ENCODE data around the gene GEMIN7.

The GEMIN7 gene

GRCh38 chr19:45125975-45126493, 47.0 kb downstream of the GEMIN7 start:
- DNase-seq, result peak in 22 of 56 donors; percentile 3 to 58 (median 14)

GRCh38 chr19:45126654-45127053, 47.6 kb downstream of the GEMIN7 start:
- DNase-seq, result no peak

GRCh38 chr19:45128146-45128545, 49.1 kb downstream of the GEMIN7 start:
- peak in 1 of 56 donors; percentile 17 for DNase-seq

DNA sequence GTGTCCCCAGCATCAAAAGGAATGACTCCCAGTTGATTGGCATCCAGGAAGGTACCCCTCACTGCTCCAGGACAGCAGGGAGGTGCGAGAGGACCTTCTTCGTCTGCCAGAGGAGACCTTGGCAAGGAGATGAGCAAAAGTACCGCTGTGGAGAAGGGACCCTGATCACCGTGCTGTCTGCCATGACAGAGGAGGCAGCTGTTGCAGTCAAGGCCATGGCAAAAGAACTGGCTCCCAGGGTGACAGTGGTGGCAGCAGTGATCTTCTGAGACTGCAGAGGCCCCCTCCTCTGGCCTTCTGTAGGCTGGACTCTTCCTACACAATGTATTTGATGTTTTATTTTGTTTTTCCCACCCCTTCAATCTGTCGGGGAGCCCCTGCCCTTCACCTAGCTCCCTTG, 49.7 kb downstream of the GEMIN7 start:
- DNase-seq, result no peak

- DNase-seq, result no peak
Observed at GRCh38 chr19:45130236-45130635, 51.2 kb downstream of the GEMIN7 start.

GRCh38 chr19:45130888-45131615, 52.0 kb downstream of the GEMIN7 start:
- DNase-seq, result peak in 42 of 56 donors; percentile 8 to 87 (median 60)

DNA sequence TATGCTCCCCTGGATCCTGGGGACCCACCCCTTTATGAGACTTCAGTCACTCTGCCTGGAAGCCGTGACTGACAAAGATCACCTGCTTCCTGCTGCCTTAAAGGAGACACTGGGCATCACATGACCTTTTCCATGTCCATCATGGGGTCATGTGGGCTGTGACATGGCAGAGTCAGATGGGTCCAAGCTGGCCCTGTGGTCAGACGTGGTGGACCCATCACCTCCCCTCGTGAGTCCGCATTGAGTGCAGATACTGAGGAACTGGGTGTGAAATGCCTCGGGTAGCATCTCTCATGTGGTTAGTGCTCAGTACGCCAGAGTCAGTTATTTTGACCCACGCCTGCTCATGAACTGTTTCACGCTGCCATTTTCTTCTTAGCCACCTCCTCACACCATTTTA, 54.6 kb downstream of the GEMIN7 start:
- DNase-seq, result no peak

- DNase-seq, result no peak
Observed at GRCh38 chr19:45135176-45135885, 56.3 kb downstream of the GEMIN7 start.

DNA sequence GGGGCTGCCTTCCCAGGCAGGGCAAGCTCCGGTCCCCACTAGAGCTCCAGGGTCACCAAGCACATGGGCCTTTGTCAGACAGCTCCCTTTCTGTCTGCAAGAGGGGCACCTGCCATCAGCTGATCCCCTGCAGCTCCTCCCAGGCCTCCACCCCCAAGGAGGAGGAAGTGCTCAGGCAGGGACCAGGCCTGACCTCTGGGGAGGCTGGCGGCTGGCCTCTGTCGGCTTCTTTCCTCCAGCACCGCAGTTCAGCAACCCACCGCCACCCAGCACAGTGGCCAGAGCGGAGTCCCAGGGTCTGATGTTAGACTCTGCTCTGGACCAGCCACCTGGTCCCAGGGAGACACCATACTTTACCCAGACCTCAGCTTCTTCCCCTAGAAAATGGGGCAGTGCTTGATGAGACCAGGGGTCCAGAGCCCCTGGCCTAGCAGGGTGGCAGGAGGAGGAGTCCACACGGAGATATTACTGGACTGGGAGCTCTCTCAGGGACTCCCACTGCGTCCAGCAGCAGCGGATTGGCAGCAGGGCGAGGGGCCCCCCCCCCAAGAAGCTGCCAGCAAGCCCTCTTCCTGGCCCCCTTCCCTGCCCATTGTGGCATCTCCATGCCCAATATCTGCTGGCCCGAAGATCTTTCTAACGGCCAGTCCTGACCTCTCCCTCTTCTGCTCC, 57.6 kb downstream of the GEMIN7 start:
- no peak for DNase-seq

DNA sequence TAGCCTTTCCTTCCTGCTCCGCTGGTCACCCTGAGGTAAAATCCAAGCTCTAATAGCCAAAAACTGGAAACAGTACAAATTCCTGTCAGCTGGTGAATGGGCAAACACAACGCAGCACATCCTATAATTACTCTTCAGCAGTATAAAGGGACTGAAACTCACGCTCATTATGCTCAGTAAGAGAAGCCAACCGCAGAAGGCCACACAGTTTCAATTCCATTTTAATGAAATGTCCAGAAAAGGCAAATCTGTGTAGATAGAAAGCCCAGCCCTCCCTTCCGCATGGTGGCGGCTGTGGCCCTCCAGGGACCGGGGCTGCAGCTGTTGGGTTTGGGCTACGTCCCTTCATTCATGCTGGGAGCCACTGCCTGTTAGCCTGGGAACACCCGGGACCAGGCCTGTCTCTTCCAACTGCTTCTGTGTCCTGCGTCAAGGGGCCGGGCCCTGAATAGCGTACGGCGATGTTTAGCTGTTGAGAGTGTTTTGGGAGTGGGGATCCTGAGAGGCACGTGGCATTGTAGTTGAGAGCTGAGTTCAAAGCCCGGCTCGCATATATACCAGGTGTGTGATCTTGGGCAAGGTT, 58.2 kb downstream of the GEMIN7 start:
- DNase-seq, result peak in 21 of 56 donors; percentile 3 to 54 (median 18)

- DNase-seq, result peak in 10 of 56 donors; percentile 6 to 52 (median 17)
Observed at GRCh38 chr19:45138303-45138751, 59.3 kb downstream of the GEMIN7 start.

GRCh38 chr19:45139286-45140143, 60.5 kb downstream of the GEMIN7 start:
- DNase-seq, result no peak

DNA sequence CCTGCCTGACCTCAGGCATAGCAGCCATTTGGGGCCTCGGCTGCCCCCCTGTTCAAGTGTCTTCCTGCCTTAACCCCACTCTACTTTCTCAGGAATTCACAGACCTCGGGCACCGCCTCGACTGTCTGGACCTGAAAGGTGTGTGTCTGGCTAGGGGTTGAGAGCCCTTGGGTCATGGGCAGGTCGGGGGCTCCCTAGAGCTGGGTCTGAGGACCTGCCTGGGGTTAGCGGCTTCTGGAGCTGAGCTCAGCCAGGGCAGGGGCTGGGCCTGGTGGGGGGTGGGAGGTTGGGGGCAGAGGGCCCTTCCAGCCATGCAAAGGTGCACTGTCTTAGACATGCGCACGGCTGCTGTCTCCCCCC, 61.1 kb downstream of the GEMIN7 start:
- DNase-seq, result no peak

GRCh38 chr19:45140533-45140932, 61.5 kb downstream of the GEMIN7 start:
- DNase-seq, result no peak

All from nucleus accumbens (tissue), 56 donors.